GM12878 (cell line): ENCODE results near the gene ANTXR1. TPM values are rescaled to one million over a fixed set of nuclear protein-coding genes. Genes with fewer than 3 reads are reported as not detected.

Source experiments
- ATAC-seq: fragments of 200-7000 bp; cut with Tn5 transposase; 3 replicates; pipeline ENCODE4 v1.9.1; 2020; ENCODE audit warnings: mild to moderate bottlenecking, moderate library complexity
- BruUV-seq: library from RNA; stranded (reverse); fragments of 400-500 nt; replicated peaks from 2 replicates; lab custom pipeline; 2021; lab: Mats Ljungman, UMichigan
- CTCF ChIA-PET: fragments of 300-600 bp; sonication (Branson Sonifier 250); formaldehyde crosslinking; extraction: SDS; loops from one replicate; lab custom pipeline; 2021; ENCODE audit warnings: inconsistent platforms; lab: Yijun Ruan, JAX
- POLR2A ChIA-PET: fragments of 350-600 bp; formaldehyde crosslinking; extraction: SDS; loops from one replicate; lab custom pipeline; 2021; ENCODE audit warnings: inconsistent platforms; lab: Charles Lee
- RAD21 ChIA-PET: fragments of 300-600 bp; sonication (Branson Sonifier 250); formaldehyde crosslinking; loops from one replicate; lab custom pipeline; 2023; ENCODE audit warnings: antibody characterized with exemption; ENCODE audit not compliant: unreplicated experiment; lab: Charles Lee
- SMC1A ChIA-PET: fragments of 300-600 bp; sonication (Branson Sonifier 250); formaldehyde crosslinking; loops from one replicate; lab custom pipeline; 2023; ENCODE audit not compliant: unreplicated experiment, uncharacterized antibody; lab: Charles Lee
- DNase-seq: peaks from one replicate; pipeline ENCODE4 v3.0.0-alpha.2; 2011; ENCODE audit warnings: low read depth, low spot score
- FAIRE-seq: peaks from 3 replicates; lab custom pipeline; 2011; peaks lifted over from hg19 to GRCh38; lab: Jason Lieb, UNC
- H2AFZ ChIP-seq: 2 replicates; pipeline ENCODE4 v1.6.0; 2011; ENCODE audit warnings: low read depth, low read length, control low read depth; ENCODE audit not compliant: control insufficient read depth
- H3K27ac ChIP-seq: 2 replicates; pipeline ENCODE4 v1.5.1; 2011; ENCODE audit warnings: control low read depth; ENCODE audit not compliant: control insufficient read depth, insufficient read depth
- H3K27me3 ChIP-seq, 2 experiments: replicated peaks in 1 of 2; 2 replicates each; pipeline versions ENCODE4 v1.6.0 to v1.6.1; 2011; ENCODE audit warnings: low read length in 1 of 2; ENCODE audit not compliant: control insufficient read depth in 2 of 2, insufficient read depth in 2 of 2
- H3K36me3 ChIP-seq, 2 experiments: 2 replicates each; pipeline ENCODE4 v1.5.1; 2011; ENCODE audit warnings: low read length in 1 of 2; ENCODE audit not compliant: control insufficient read depth in 2 of 2, insufficient read depth in 2 of 2
- H3K4me1 ChIP-seq: 2 replicates; pipeline ENCODE4 v1.6.1; 2011; ENCODE audit warnings: mild to moderate bottlenecking, low read length, moderate library complexity, mixed read lengths; ENCODE audit not compliant: control insufficient read depth, insufficient read depth
- H3K4me2 ChIP-seq: 2 replicates; pipeline ENCODE4 v1.6.0; 2011; ENCODE audit warnings: control low read depth; ENCODE audit not compliant: control insufficient read depth, insufficient read depth
- H3K4me3 ChIP-seq: fragments of 200-600 bp; sonication (generic); 2 replicates; pipeline ENCODE4 v1.5.1; 2016
- H3K79me2 ChIP-seq: 2 replicates; pipeline ENCODE4 v1.6.0; 2011; ENCODE audit warnings: low read length; ENCODE audit not compliant: control insufficient read depth, insufficient read depth
- H3K9ac ChIP-seq: 2 replicates; pipeline ENCODE4 v1.8.0; 2011; ENCODE audit warnings: low read length, control low read depth, mixed read lengths; ENCODE audit not compliant: control insufficient read depth, insufficient read depth
- H3K9me3 ChIP-seq: replicated peaks from 3 replicates; pipeline ENCODE4 v1.5.1; 2011; ENCODE audit warnings: mild to moderate bottlenecking, low read length; ENCODE audit not compliant: control insufficient read depth, insufficient read depth
- H4K20me1 ChIP-seq: 2 replicates; pipeline ENCODE4 v1.6.0; 2011; ENCODE audit not compliant: control insufficient read depth, insufficient read depth
- BCLAF1 ChIP-seq: fragments of 450-650 bp; IDR thresholded peaks from 2 replicates; pipeline ENCODE4 v1.6.1; 2017; ENCODE audit warnings: antibody characterized with exemption, mild to moderate bottlenecking, moderate library complexity
- DPF2 ChIP-seq: fragments of 450-650 bp; IDR thresholded peaks from 2 replicates; pipeline ENCODE4 v1.6.1; 2017; ENCODE audit warnings: mild to moderate bottlenecking
- HDGF ChIP-seq: fragments of 450-650 bp; IDR thresholded peaks from 2 replicates; pipeline ENCODE4 v1.6.1; 2016; ENCODE audit warnings: antibody characterized with exemption
- MXI1 ChIP-seq: fragments of 150-350 bp; IDR thresholded peaks from 2 replicates; pipeline ENCODE4 v1.6.1; 2011; ENCODE audit warnings: low read depth, mild to moderate bottlenecking, inconsistent platforms, low read length, improper control_type of control experiment
- SMARCA5 ChIP-seq: fragments of 450-650 bp; IDR thresholded peaks from 2 replicates; pipeline ENCODE4 v1.6.1; 2017; ENCODE audit warnings: mild to moderate bottlenecking
- WGBS: methylation state at CpG from one replicate; pipeline ENCODE4 v1.1.6; 2016; ENCODE audit warnings: low lambda C conversion rate; ENCODE audit not compliant: insufficient replicate concordance, insufficient coverage; ENCODE audit errors: missing lambda C conversion rate; 5-methylcytosine and 5-hydroxymethylcytosine counted together
- in situ Hi-C: fragments of 300-500 bp; cut with MboI; formaldehyde crosslinking; loops from 9 replicates; pipeline ENCODE4 v1.14.3; 2018; ENCODE audit warnings: mixed read lengths
- intact Hi-C: fragments of 100-400 bp; cut with micrococcal nuclease; formaldehyde crosslinking; loops from one replicate; pipeline ENCODE4 v1.14.2; 2022; ENCODE audit not compliant: unreplicated experiment
- polyA plus RNA-seq, 11 experiments: library from polyadenylated mRNA; depleted of rRNA in 4 of 11; unstranded in 6 of 11; stranded (reverse) in 5 of 11; fragments of >200 nt; fragmentation: Nextera tagmentation in 4 of 11; fragmentation: Illumina TruSeq in 1 of 11; extraction: Ambion mirVana in 4 of 11; extraction: Trizol in 1 of 11; gene quantifications; 1 replicate in 1 of 11; 2 replicates in 10 of 11; pipeline versions ENCODE4 v1.2.1 to v1.2.3, GENCODE V29; 2011 to 2016; ENCODE audit warnings: inconsistent platforms in 2 of 11, missing spikeins in 2 of 11, low read depth in 1 of 11
- total RNA-seq, 4 experiments: library from RNA; depleted of rRNA in 3 of 4; stranded (reverse); fragments of >200 nt in 3 of 4; fragmentation: Illumina TruSeq in 1 of 4; extraction: Trizol in 1 of 4; gene quantifications; 2 replicates each; pipeline versions ENCODE4 v1.2.1 to v1.2.3, GENCODE V29; 2013 to 2021

ANTXR1 gene
- total and polyA plus RNA-seq, 10 of the 15 experiments (the other 5 are each of a cell fraction or from before 2014, with no cell fraction given) = 0.09 to 0.26 TPM; not detected in 8

GRCh38 chr2:68969736-68970490 lies 43.1 kb upstream of the ANTXR1 start:
- BruUV-seq = no TSS peak
- ChIA-PET SMC1A (no interaction called here), RAD21 (no interaction called here), POLR2A (no interaction called here), CTCF (no interaction called here)
- no peak for TF ChIP-seq DPF2
- TF ChIP-seq SMARCA5 = no peak
- no peak for TF ChIP-seq MXI1
- TF ChIP-seq HDGF = no peak
- no peak for TF ChIP-seq BCLAF1
- H3K79me2 ChIP-seq = no peaks in the 10 kb centered on the region
- no peak overlapping the region for H3K4me3 ChIP-seq
- H4K20me1 ChIP-seq = no peaks in the 10 kb centered on the region
- no peak overlapping the region for H3K9ac ChIP-seq
- H3K9me3 ChIP-seq = no peaks in the 10 kb centered on the region
- no peaks in the 10 kb centered on the region for H3K36me3 ChIP-seq
- no peak overlapping the region for H2AFZ ChIP-seq
- intact Hi-C loops = no loop called here
- no peak overlapping the region for H3K27ac ChIP-seq
- 41% methylated on average over 8 of the region's 8 CpGs for WGBS
- no peaks in the 10 kb centered on the region for H3K4me1 ChIP-seq
- ATAC-seq (no peak), FAIRE-seq (no peak), DNase-seq (no peak)
- in situ Hi-C loops = no loop called here
- no peak overlapping the region for H3K4me2 ChIP-seq
- peaks cover 0 to 3% of the 10 kb centered on the region in 2 experiments; a peak in 2 of 4 replicates for H3K27me3 ChIP-seq
